Endothelial cell (in vitro differentiated cells): ENCODE results near the gene TGFBRAP1. TPM values are rescaled to one million over a fixed set of nuclear protein-coding genes. Genes with fewer than 3 reads are reported as not detected.

Source experiments
- DNase-seq: peaks from one replicate; pipeline ENCODE4 v3.0.0; 2021; ENCODE audit warnings: low spot score
- H3K27ac Mint-ChIP-seq: one replicate; pipeline ENCODE4 v1.8.0; 2021; ENCODE audit warnings: mixed read lengths, inconsistent platforms; ENCODE audit not compliant: unreplicated experiment
- H3K27me3 Mint-ChIP-seq: one replicate; pipeline ENCODE4 v1.8.0; 2021; ENCODE audit warnings: mild to moderate bottlenecking, moderate library complexity, mixed read lengths, inconsistent platforms; ENCODE audit not compliant: unreplicated experiment
- H3K36me3 Mint-ChIP-seq: one replicate; pipeline ENCODE4 v1.8.0; 2021; ENCODE audit warnings: mild to moderate bottlenecking, low read depth, mixed read lengths, inconsistent platforms; ENCODE audit not compliant: unreplicated experiment
- H3K4me1 Mint-ChIP-seq: one replicate; pipeline ENCODE4 v1.8.0; 2021; ENCODE audit warnings: mild to moderate bottlenecking, mixed read lengths, inconsistent platforms; ENCODE audit not compliant: unreplicated experiment
- H3K4me3 Mint-ChIP-seq: one replicate; pipeline ENCODE4 v1.8.0; 2021; ENCODE audit warnings: mild to moderate bottlenecking, mixed read lengths, inconsistent platforms; ENCODE audit not compliant: unreplicated experiment
- H3K9me3 Mint-ChIP-seq: one replicate; pipeline ENCODE4 v1.8.0; 2021; ENCODE audit warnings: mixed read lengths, inconsistent platforms; ENCODE audit not compliant: unreplicated experiment
- total RNA-seq: library from RNA; stranded (reverse); fragmentation: NEBNext Ultra II Directional; extraction: Animal tissue kit (Norgen Biotek cat#: 25700); gene quantifications from one replicate; pipeline ENCODE4 v1.2.1, GENCODE V29; 2021; ENCODE audit not compliant: unreplicated experiment
- TF ChIP-seq, protein P1 (sequence below): fragments of 200-600 bp; sonication (generic); IDR thresholded peaks from one replicate; pipeline ENCODE4 v1.5.0; 2021; ENCODE audit warnings: antibody characterized with exemption; ENCODE audit not compliant: unreplicated experiment

The TGFBRAP1 gene
- total RNA-seq, 1 donor from 2014 or later = 18.8 TPM

DNA sequence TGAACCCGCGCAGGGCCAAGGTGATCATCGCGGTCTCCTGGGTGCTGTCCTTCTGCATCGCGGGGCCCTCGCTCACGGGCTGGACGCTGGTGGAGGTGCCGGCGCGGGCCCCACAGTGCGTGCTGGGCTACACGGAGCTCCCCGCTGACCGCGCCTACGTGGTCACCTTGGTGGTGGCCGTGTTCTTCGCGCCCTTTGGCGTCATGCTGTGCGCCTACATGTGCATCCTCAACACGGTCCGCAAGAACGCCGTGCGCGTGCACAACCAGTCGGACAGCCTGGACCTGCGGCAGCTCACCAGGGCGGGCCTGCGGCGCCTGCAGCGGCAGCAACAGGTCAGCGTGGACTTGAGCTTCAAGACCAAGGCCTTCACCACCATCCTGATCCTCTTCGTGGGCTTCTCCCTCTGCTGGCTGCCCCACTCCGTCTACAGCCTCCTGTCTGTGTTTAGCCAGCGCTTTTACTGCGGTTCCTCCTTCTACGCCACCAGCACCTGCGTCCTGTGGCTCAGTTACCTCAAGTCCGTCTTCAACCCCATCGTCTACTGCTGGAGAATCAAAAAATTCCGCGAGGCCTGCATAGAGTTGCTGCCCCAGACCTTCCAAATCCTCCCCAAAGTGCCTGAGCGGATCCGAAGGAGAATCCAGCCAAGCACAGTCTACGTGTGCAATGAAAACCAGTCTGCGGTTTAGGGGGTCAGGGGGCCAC is 87.1 kb downstream of the TGFBRAP1 start:
- Mint-ChIP-seq H3K27ac (no peak overlapping the region), H3K4me3 (no peak overlapping the region), H3K36me3 (peaks cover 5% of the 10 kb centered on the region), H3K9me3 (no peaks in the 10 kb centered on the region), H3K27me3 (peaks cover 7% of the 10 kb centered on the region), H3K4me1 (peaks cover 5% of the 10 kb centered on the region)
- TF ChIP-seq, protein P1, sequence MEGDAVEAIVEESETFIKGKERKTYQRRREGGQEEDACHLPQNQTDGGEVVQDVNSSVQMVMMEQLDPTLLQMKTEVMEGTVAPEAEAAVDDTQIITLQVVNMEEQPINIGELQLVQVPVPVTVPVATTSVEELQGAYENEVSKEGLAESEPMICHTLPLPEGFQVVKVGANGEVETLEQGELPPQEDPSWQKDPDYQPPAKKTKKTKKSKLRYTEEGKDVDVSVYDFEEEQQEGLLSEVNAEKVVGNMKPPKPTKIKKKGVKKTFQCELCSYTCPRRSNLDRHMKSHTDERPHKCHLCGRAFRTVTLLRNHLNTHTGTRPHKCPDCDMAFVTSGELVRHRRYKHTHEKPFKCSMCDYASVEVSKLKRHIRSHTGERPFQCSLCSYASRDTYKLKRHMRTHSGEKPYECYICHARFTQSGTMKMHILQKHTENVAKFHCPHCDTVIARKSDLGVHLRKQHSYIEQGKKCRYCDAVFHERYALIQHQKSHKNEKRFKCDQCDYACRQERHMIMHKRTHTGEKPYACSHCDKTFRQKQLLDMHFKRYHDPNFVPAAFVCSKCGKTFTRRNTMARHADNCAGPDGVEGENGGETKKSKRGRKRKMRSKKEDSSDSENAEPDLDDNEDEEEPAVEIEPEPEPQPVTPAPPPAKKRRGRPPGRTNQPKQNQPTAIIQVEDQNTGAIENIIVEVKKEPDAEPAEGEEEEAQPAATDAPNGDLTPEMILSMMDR = no peak
- no peak for DNase-seq

DNA sequence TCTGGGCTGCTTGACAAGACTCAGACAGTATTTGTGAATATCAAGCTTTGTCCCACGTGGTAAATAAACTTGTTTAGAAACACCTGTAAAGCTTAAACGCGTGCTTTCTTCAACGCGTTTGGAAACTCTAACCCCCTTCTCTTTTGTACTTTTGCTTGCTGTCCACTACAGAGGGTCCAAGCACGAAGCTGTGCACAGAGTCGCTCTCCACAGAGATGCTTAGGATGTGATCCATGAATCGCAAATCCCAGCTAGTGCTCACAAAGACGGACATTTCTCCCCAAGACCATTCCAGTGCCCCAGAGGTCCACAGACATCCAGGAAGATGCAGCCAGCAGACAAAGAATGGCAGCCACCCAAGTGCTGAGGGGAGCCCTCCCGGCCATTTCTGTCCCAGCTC is 88.1 kb downstream of the TGFBRAP1 start, which contains the start of gene GPR45:
Gene GPR45, plus strand, starts transcription at position 301 of the 400 bp plus-strand sequence. CDS start 116 bp downstream, outside the sequence.
- Mint-ChIP-seq H3K36me3 (peaks cover 5% of the 10 kb centered on the region), H3K9me3 (no peaks in the 10 kb centered on the region), H3K4me1 (peaks cover 5% of the 10 kb centered on the region), H3K4me3 (no peak within 1 kb of the TSS), H3K27ac (no peak within 1 kb of the TSS), H3K27me3 (peaks cover 4% of the 10 kb centered on the region)
- no peak for DNase-seq
- TF ChIP-seq, protein P1 = no peak

DNA sequence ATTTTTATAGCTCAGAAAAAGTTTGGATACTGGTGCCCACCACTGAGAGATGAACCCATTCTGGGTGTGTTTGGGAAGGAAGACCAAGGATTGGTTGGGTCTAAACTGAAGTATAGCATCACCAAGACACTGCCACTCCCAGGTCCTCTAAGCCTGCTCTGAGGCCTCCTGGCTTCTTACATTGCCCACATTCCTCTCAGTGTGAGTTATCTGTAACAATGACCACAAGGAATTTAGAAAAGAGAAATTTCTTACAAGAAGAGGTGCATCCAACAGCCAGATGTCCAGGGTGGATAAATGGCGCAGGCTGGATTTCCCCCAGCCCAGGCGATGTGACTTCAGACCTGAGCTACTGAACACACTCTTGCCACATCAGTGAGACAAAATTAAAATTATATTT is 89.6 kb downstream of the TGFBRAP1 start:
- H3K27me3 Mint-ChIP-seq = peaks cover 4% of the 10 kb centered on the region
- no peak overlapping the region for H3K27ac Mint-ChIP-seq
- no peak for DNase-seq
- H3K36me3 Mint-ChIP-seq = peaks cover 5% of the 10 kb centered on the region
- H3K4me3 Mint-ChIP-seq = no peak overlapping the region
- H3K9me3 Mint-ChIP-seq = no peaks in the 10 kb centered on the region
- peaks cover 7% of the 10 kb centered on the region for H3K4me1 Mint-ChIP-seq
- TF ChIP-seq, protein P1 = no peak

DNA sequence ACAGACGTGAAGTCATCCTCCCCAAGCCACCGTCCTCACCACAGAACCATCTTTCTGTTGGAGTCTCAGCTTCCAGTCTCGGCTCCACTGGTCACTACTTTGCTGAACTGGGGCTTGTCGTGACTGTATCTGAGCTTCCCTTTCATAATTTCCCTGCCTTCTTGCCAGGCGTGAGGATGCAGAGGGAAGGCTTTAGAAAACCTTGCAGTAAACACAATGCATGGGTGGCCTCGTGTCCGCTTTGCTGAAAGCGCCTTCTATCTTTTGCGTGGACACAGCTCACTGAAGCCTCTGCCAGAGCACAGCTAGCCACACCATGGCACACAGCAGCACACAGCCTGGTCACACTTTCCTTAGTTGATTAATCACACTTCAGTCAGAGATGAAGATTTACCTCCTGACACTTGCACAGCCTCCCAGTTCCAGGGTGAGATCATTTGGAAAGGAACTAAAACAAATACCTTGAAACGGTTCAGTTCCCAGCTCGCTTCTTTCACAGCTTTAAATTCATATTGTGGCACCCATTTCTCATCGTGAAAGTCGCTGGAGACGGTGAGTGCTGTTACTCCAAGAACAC is 90.8 kb downstream of the TGFBRAP1 start:
- H3K4me3 Mint-ChIP-seq = no peak overlapping the region
- DNase-seq = no peak
- H3K27ac Mint-ChIP-seq = no peak overlapping the region
- H3K27me3 Mint-ChIP-seq = peaks cover 4% of the 10 kb centered on the region
- TF ChIP-seq, protein P1 = no peak
- H3K9me3 Mint-ChIP-seq = no peaks in the 10 kb centered on the region
- peaks cover 5% of the 10 kb centered on the region for H3K36me3 Mint-ChIP-seq
- H3K4me1 Mint-ChIP-seq = peaks cover 7% of the 10 kb centered on the region
